CD4-positive, alpha-beta T cell treated with Interleukin-12 subunit alpha and Interleukin-12 subunit beta, for 1 hour (primary cell): ENCODE results near the gene SOX3.

ENCODE experiments used
- DNase-seq: peaks from one replicate; pipeline ENCODE4 v3.0.0-alpha.2; 2020

The SOX3 gene

DNA sequence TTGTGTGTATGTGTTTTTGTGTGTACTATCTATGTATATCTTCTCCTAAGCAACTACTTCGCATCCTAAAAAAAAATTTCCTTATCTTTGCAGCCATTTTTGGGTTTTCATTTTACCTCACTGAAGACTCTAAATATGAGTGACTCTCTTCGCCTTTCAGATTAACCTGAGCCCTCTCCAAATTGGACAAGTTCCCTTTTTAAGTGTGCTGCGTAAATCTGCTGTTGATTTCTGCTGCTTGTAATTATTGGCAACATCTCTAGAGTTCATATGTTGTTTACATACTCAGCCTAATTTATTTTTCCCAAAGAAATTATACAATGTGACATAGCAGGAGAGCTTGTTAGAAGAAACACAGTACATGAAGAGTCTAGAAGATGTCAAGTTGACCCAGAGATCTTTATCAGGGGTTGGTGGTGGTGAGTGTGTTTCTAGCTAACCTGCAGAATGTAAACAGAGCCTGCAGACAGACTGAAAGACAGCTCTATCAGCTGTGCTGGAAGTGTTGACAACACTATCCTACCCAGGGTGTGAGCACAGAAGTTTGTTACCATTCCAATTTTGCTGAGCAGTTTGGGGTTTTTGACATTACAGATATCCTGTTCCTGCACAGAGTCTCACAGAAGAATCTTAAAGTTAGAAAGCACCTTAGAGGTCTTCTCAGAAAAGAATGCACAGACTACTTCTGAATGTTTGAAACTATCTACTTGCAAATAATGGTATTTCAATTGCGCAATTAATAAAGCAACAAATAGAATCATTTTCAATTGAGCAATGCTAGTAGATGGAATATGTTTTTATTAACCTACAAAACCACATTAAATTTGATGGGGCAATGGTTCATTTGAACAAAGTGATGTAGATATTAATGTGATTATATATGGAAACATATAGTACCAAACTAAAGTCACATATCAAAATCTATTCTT lies 12.5 kb downstream of the SOX3 start:
- DNase-seq: no peak

DNA sequence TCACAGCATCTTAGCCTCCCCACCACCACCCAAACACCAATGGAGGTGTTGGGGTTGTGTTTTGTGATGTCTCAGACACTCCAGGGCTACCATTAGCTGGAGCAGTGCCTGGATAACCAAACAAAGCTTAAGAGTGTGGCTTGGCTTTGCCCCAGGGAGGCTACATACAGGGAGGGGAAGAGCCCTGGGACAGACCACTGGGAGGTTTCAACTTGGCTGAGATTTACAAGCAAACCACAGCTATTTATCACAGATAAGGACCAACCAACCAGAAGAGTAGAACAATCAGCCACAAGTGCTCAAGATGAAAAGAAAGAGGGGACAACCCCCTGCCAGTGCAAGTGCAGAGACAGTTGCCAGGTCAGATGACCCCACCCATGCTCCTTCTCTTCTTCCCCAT lies 24.1 kb downstream of the SOX3 start:
- DNase-seq: no peak

DNA sequence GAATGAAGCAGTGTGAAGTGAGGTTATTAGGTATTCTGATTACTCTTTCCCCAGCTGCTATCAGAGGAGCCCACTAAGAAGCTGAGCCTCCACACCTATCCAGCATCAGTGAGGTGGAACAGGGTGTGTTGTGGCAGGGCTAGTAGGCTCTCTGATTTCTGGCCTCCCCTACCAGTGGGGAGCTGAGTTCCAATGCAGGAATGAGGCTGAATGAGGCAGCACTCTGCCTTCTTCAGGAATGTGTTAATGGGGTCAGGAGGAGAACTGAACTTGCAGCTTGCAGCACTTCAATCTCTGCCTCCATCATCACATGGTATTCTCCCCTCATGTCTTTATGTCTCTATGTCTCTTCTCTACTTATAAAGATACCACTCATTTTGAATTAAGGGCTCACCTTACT lies 26.9 kb downstream of the SOX3 start:
- DNase-seq: no peak

DNA sequence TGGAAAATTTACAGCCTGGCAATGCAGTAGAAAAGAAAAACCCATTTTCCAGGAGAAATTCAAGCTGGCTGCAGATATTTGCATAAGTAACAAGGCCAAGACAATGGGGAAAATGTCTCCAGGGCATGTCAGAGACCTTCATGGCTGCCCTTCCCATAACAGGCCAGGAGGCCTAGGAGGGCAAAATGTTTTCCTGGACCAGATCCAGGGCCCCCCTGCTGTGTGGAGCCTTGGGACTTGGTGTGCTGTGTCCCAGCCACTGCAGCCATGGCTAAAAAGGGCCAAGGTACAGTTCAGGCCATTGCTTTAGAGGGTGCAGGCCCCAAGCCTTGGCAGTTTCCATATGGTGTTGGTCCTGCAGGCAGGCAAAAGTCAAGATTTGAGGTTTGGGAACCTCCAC lies 29.8 kb downstream of the SOX3 start:
- no peak for DNase-seq

DNA sequence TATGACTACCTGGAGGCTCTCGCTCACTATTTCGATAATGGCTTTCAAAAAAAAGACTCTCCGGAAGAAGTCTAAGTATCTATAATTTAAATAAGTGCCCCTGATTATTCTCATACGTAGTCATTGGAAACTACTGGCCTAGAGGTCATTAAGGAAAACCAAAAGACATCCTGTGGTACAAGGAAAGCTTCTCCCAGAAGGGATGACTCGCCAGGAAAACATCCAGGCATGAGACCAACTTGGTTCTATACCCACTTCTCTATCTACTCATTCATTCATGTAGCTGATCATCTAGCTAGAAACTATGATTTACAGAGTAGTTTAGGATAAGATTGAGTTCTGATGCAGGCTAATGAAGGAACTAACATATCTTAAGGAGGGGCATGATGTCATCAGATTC lies 37.7 kb downstream of the SOX3 start:
- no peak for DNase-seq
